K562 (cell line): ENCODE data around the gene FAM89B.

Experiments
- EGR1 ChIP-seq: fragments of 450-650 bp; conservative IDR thresholded peaks from 2 replicates; pipeline ENCODE4 v1.6.1; 2017; ENCODE audit warnings: mild to moderate bottlenecking
- SMC3 ChIP-seq: conservative IDR thresholded peaks from 2 replicates; pipeline ENCODE4 v1.6.1; 2011; ENCODE audit warnings: low read depth, low read length, improper control_type of control experiment; ENCODE audit not compliant: insufficient read depth
- ZFP1 ChIP-seq: fragments of 450-650 bp; formaldehyde crosslinking; IDR thresholded peaks from 2 replicates; pipeline ENCODE4 v1.4.0; 2020; ENCODE audit warnings: mild to moderate bottlenecking, mixed read lengths
- ZNF140 ChIP-seq: fragments of 250-450 bp; sonication (Bioruptor Pico); IDR thresholded peaks from 2 replicates; pipeline ENCODE4 v1.8.0; 2021; ENCODE audit warnings: moderate library complexity, mild to moderate bottlenecking, inconsistent platforms
- ZNF274 ChIP-seq: IDR thresholded peaks from 2 replicates; pipeline ENCODE4 v1.6.1; 2011; ENCODE audit warnings: low read depth, mild to moderate bottlenecking, low read length, moderate library complexity, borderline replicate concordance
- TF ChIP-seq, protein P1 (sequence below), 3 experiments: IDR thresholded peaks in 2 of 3; conservative IDR thresholded peaks in 1 of 3; 2 replicates each; pipeline ENCODE4 v1.5.1; 2011 to 2012; ENCODE audit warnings: low read length in 3 of 3, mild to moderate bottlenecking in 3 of 3, control low read depth in 2 of 3, improper control_type of control experiment in 1 of 3, inconsistent platforms in 1 of 3, low read depth in 1 of 3, mixed read lengths in 1 of 3, moderate library complexity in 1 of 3; ENCODE audit not compliant: insufficient read depth in 2 of 3

DNA sequence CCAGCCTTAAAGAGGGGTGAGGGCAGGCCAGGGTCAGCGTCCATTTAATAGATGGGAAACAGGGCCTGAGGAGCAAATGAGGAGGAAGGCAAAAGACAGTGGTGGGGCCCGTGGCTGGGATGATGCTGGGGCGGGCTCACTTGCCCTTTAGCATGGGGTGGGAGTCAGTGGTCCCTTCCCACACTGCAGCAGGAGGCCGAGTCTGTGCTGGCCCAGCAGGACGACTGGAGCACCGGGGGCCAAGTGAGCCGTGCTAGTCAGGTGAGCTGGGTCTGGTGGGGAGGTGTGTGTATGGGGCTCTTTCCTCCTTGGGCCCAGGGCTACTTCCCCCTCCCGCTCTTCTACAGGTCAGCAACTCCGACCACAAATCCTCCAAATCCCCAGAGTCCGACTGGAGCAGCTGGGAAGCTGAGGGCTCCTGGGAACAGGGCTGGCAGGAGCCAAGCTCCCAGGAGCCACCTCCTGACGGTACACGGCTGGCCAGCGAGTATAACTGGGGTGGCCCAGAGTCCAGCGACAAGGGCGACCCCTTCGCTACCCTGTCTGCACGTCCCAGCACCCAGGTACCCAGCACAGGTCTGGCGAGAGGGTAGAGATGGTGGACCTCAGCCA is 34.6 kb upstream of the FAM89B start:
- TF ChIP-seq ZNF274 (no peak), ZFP1 (CRISPR knock-in tag) (no peak), ZNF140 (CRISPR knock-in tag) (no peak), SMC3 (no peak), EGR1 (no peak)
- TF ChIP-seq, protein P1, sequence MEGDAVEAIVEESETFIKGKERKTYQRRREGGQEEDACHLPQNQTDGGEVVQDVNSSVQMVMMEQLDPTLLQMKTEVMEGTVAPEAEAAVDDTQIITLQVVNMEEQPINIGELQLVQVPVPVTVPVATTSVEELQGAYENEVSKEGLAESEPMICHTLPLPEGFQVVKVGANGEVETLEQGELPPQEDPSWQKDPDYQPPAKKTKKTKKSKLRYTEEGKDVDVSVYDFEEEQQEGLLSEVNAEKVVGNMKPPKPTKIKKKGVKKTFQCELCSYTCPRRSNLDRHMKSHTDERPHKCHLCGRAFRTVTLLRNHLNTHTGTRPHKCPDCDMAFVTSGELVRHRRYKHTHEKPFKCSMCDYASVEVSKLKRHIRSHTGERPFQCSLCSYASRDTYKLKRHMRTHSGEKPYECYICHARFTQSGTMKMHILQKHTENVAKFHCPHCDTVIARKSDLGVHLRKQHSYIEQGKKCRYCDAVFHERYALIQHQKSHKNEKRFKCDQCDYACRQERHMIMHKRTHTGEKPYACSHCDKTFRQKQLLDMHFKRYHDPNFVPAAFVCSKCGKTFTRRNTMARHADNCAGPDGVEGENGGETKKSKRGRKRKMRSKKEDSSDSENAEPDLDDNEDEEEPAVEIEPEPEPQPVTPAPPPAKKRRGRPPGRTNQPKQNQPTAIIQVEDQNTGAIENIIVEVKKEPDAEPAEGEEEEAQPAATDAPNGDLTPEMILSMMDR (IDR thresholded peaks at IDR 0.05 in 2 of 3, conservative IDR thresholded peaks at IDR 0.05 in 1 of 3; ENCODE audit: insufficient read depth in 2 of 3, low read depth in 1 of 3, low read length in 3 of 3), result no peak
